Measurements from ENCODE around the gene GPANK1. TPM values are rescaled to one million over a fixed set of nuclear protein-coding genes. Genes with fewer than 3 reads are reported as not detected.

Gene GPANK1
- total RNA-seq, 1 donor from 2014 or later: 8.9 TPM

GRCh38 chr6:31622684-31623091, 42.1 kb downstream of the GPANK1 start:
- Mint-ChIP-seq H3K36me3 (ENCODE audit: low read depth, unreplicated experiment) (peaks cover 38% of the 10 kb centered on the region), H3K9me3 (ENCODE audit: unreplicated experiment) (no peaks in the 10 kb centered on the region), H3K4me1 (ENCODE audit: unreplicated experiment) (peaks cover 20% of the 10 kb centered on the region), H3K27me3 (ENCODE audit: unreplicated experiment) (peaks cover 8% of the 10 kb centered on the region), H3K4me3 (ENCODE audit: unreplicated experiment) (peak overlapping the region; percentile 96), H3K27ac (ENCODE audit: unreplicated experiment) (peak overlapping the region; percentile 43)
- TF ChIP-seq CTCF (IDR thresholded peaks at IDR 0.05; ENCODE audit: unreplicated experiment): no peak
- no peak for DNase-seq (ENCODE audit: low spot score)

- H3K9me3 Mint-ChIP-seq (ENCODE audit: unreplicated experiment): no peaks in the 10 kb centered on the region
- H3K4me3 Mint-ChIP-seq (ENCODE audit: unreplicated experiment): peak overlapping the region; percentile 96
- H3K36me3 Mint-ChIP-seq (ENCODE audit: low read depth, unreplicated experiment): peaks cover 31% of the 10 kb centered on the region
- H3K4me1 Mint-ChIP-seq (ENCODE audit: unreplicated experiment): peaks cover 20% of the 10 kb centered on the region
- TF ChIP-seq CTCF (IDR thresholded peaks at IDR 0.05; ENCODE audit: unreplicated experiment): no peak
- no peak for DNase-seq (ENCODE audit: low spot score)
- peak overlapping the region; percentile 94 for H3K27ac Mint-ChIP-seq (ENCODE audit: unreplicated experiment)
- H3K27me3 Mint-ChIP-seq (ENCODE audit: unreplicated experiment): peaks cover 8% of the 10 kb centered on the region
These were observed 42.8 kb downstream of the GPANK1 start for GRCh38 chr6:31621991-31622390.

- no peak for TF ChIP-seq CTCF (IDR thresholded peaks at IDR 0.05; ENCODE audit: unreplicated experiment)
- H3K4me3 Mint-ChIP-seq (ENCODE audit: unreplicated experiment): peak overlapping the region; percentile 96
- H3K27ac Mint-ChIP-seq (ENCODE audit: unreplicated experiment): peak overlapping the region; percentile 94
- H3K36me3 Mint-ChIP-seq (ENCODE audit: low read depth, unreplicated experiment): peaks cover 28% of the 10 kb centered on the region
- no peak for DNase-seq (ENCODE audit: low spot score)
- H3K9me3 Mint-ChIP-seq (ENCODE audit: unreplicated experiment): no peaks in the 10 kb centered on the region
- H3K4me1 Mint-ChIP-seq (ENCODE audit: unreplicated experiment): peaks cover 23% of the 10 kb centered on the region
- H3K27me3 Mint-ChIP-seq (ENCODE audit: unreplicated experiment): peaks cover 8% of the 10 kb centered on the region
These were observed 43.4 kb downstream of the GPANK1 start for GRCh38 chr6:31621320-31621939.

- Mint-ChIP-seq H3K4me1 (ENCODE audit: unreplicated experiment) (peaks cover 30% of the 10 kb centered on the region), H3K36me3 (ENCODE audit: low read depth, unreplicated experiment) (peaks cover 21% of the 10 kb centered on the region), H3K27ac (ENCODE audit: unreplicated experiment) (peak within 1 kb of the TSS; percentile 99), H3K4me3 (ENCODE audit: unreplicated experiment) (peak within 1 kb of the TSS; percentile 97), H3K27me3 (ENCODE audit: unreplicated experiment) (peaks cover 8% of the 10 kb centered on the region), H3K9me3 (ENCODE audit: unreplicated experiment) (no peaks in the 10 kb centered on the region)
- TF ChIP-seq CTCF (IDR thresholded peaks at IDR 0.05; ENCODE audit: unreplicated experiment): no peak
- DNase-seq (ENCODE audit: low spot score): peak; percentile 84
These were observed 44.0 kb downstream of the GPANK1 start, which contains the start of gene PRRC2A for GRCh38 chr6:31620586-31621319. Gene PRRC2A, plus strand, starts transcription at chr6:31620715. Its CDS starts 2,075 bp downstream, at chr6:31622790.

Measured in endothelial cell (in vitro differentiated cells).